ENCODE measurements around the gene OTOL1. TPM values are rescaled to one million over a fixed set of nuclear protein-coding genes. Genes with fewer than 3 reads are reported as not detected.

Gene OTOL1
- total RNA-seq, 1 donor from 2014 or later, result not detected

GRCh38 chr3:161510510-161511260, 14.1 kb downstream of the OTOL1 start:
- no peak overlapping the region for H3K27ac ChIP-seq
- no peak overlapping the region for H3K4me3 ChIP-seq
- H3K36me3 ChIP-seq, result no peaks in the 10 kb centered on the region
- DNase-seq (no peak), ATAC-seq (no peak)
- H3K4me1 ChIP-seq, result no peaks in the 10 kb centered on the region
- intact Hi-C loops (cut with DNase I), result no loop called here
- no peak for TF ChIP-seq CTCF (IDR thresholded peaks at IDR 0.05)
- no peaks in the 10 kb centered on the region for H3K27me3 ChIP-seq (ENCODE audit: low read depth)
- no peaks in the 10 kb centered on the region for H3K9me3 ChIP-seq

GRCh38 chr3:161523916-161524315, 27.3 kb downstream of the OTOL1 start:
- H3K9me3 ChIP-seq, result no peaks in the 10 kb centered on the region
- no peaks in the 10 kb centered on the region for H3K36me3 ChIP-seq
- DNase-seq (no peak), ATAC-seq (no peak)
- no peak overlapping the region for H3K4me3 ChIP-seq
- no peak for TF ChIP-seq CTCF (IDR thresholded peaks at IDR 0.05)
- no peaks in the 10 kb centered on the region for H3K4me1 ChIP-seq
- H3K27me3 ChIP-seq (ENCODE audit: low read depth), result no peaks in the 10 kb centered on the region
- no peak overlapping the region for H3K27ac ChIP-seq
- intact Hi-C loops (cut with DNase I), result no loop called here

GRCh38 chr3:161531930-161532329, 35.3 kb downstream of the OTOL1 start:
- intact Hi-C loops (cut with DNase I), result no loop called here
- DNase-seq, result no peak
- no peaks in the 10 kb centered on the region for H3K27me3 ChIP-seq (ENCODE audit: low read depth)

GRCh38 chr3:161540594-161540993, 44.0 kb downstream of the OTOL1 start:
- Histone ChIP-seq H3K4me1 (no peaks in the 10 kb centered on the region), H3K27me3 (ENCODE audit: low read depth) (no peaks in the 10 kb centered on the region), H3K27ac (no peak overlapping the region), H3K36me3 (no peaks in the 10 kb centered on the region), H3K4me3 (no peak overlapping the region), H3K9me3 (no peaks in the 10 kb centered on the region)
- DNase-seq (no peak), ATAC-seq (no peak)
- no peak for TF ChIP-seq CTCF (IDR thresholded peaks at IDR 0.05)
- intact Hi-C loops (cut with DNase I), result no loop called here

More at GRCh38 chr3:161531930-161532329, 35.3 kb downstream of the OTOL1 start:
- Histone ChIP-seq H3K4me3 (no peak overlapping the region), H3K9me3 (no peaks in the 10 kb centered on the region), H3K27ac (no peak overlapping the region), H3K36me3 (no peaks in the 10 kb centered on the region), H3K4me1 (no peaks in the 10 kb centered on the region)
- ATAC-seq, result no peak
- no peak for TF ChIP-seq CTCF (IDR thresholded peaks at IDR 0.05)

- DNase-seq (no peak), ATAC-seq (no peak)
- H3K4me3 ChIP-seq, result no peak overlapping the region
- no peak for TF ChIP-seq CTCF (IDR thresholded peaks at IDR 0.05)
- no peak overlapping the region for H3K27ac ChIP-seq
- intact Hi-C loops (cut with DNase I), result no loop called here
- no peaks in the 10 kb centered on the region for H3K4me1 ChIP-seq
- H3K9me3 ChIP-seq, result no peaks in the 10 kb centered on the region
- no peaks in the 10 kb centered on the region for H3K27me3 ChIP-seq (ENCODE audit: low read depth)
- no peaks in the 10 kb centered on the region for H3K36me3 ChIP-seq
Measured at GRCh38 chr3:161545824-161546223, 49.2 kb downstream of the OTOL1 start.
